Activated naive CD8-positive, alpha-beta T cell treated with anti-CD3 and anti-CD28 coated beads, Interleukin-2, amount 50 U/mL, for 16 hours (primary cell): ENCODE results near the gene SBNO2.

ENCODE experiments used
- DNase-seq: peaks from one replicate; pipeline ENCODE4 v3.0.0-alpha.2; 2020; ENCODE audit warnings: low read depth, low spot score

SBNO2 gene

DNA sequence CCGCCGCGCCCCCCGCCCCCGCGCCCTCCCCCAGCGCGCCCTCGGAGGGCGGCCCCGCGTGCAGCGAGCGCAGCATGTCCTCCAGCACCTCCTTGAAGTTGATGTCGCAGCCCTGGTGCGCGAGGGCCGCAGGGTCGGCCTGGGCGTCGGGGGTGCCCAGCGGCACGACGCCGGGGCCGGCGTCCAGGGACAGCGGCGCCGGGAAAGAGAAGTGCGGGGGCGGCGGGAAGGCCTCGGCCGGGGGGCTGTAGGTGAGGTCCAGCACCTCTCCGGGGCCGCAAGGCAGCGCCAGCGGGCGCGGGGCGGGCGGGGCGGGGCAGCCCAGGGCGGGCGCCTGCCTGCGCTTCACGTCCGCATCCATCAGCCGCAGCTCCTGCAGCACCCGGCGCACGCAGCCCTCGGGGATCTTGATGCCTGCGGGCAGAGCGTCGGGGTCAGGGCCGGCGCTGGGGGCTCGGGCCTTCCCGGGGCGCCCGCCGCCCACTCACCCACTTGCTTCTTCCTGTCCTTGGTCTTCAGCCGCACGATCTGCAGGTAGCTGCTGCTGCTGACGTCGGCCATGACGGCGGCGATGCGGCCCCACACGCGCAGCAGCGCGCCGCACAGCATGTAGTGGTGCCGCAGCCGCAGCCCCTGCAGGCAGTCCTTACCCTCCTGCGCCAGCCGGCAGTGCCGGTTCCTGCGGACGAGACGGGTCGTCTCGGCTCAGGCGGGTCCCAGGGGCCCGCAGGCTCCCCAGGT, 65.6 kb downstream of the SBNO2 start:
- no peak for DNase-seq

DNA sequence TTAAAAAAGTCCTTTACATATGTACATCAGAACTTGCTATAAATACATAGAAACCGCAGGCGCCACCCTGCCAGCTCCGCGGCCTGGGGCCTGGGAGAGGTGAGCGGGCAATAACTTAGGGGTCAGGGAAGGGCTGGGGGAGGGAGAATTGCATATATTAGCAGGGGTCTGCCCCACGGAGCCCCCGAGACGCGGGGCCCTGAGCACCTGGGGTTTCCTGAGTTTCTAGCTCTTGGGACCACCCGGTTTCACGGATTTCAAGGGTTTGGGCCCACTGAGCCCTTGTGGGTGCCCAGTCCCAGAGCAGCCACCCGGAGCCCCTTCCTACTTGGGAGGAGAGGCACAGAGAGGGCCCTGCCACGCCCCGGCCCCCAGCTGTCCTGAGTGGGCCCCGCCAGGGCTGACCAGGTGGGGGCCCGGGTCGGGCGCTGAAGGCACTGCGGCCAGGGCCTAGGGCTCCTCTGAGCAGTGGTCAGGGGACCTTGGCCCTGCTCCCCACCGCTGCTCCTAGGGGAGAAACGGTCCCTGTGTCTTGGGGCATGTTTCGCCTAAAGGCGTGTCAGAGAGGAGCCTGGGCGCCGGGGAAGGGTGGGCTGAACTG, 66.3 kb downstream of the SBNO2 start:
- no peak for DNase-seq

DNA sequence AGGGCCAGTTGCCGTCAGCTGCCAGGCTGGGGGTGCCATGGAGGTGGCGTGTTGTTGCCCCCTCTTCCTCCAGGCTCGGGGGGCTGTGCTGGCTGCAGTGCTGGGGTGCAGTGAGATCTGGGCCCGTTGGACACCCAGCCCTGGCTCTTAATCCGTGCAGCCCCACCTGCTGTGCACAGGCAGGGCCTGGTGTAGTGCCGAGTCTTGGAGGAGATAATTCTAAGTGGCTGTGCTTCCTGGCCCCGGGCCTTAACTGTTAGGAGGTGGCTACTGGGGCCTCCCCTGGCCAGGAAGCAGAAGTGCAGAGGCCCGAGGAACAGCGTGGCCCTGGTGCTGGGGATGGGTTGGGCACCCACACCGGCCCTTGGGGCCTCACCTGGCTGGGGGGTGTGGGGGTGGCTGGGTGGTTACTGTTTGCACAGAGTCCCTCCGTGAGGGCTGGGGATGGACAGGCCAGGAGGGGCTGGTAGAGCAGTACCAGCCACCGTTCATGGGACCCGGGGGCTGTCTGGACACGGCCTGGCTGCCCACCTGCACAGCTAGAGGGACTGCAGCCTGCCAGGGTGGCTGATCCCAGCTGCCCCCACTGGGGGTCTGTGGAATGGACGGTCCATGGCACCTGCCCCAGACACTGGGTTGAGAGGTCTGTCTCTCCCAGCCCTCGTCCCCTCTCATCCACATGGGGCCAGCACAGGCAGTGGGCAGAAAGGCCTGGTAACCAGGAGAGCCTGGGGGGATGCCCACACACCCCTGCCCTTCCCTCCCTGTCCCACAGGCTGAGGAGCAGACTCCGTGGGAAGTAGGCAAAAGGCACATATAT, 67.0 kb downstream of the SBNO2 start:
- DNase-seq = no peak

DNA sequence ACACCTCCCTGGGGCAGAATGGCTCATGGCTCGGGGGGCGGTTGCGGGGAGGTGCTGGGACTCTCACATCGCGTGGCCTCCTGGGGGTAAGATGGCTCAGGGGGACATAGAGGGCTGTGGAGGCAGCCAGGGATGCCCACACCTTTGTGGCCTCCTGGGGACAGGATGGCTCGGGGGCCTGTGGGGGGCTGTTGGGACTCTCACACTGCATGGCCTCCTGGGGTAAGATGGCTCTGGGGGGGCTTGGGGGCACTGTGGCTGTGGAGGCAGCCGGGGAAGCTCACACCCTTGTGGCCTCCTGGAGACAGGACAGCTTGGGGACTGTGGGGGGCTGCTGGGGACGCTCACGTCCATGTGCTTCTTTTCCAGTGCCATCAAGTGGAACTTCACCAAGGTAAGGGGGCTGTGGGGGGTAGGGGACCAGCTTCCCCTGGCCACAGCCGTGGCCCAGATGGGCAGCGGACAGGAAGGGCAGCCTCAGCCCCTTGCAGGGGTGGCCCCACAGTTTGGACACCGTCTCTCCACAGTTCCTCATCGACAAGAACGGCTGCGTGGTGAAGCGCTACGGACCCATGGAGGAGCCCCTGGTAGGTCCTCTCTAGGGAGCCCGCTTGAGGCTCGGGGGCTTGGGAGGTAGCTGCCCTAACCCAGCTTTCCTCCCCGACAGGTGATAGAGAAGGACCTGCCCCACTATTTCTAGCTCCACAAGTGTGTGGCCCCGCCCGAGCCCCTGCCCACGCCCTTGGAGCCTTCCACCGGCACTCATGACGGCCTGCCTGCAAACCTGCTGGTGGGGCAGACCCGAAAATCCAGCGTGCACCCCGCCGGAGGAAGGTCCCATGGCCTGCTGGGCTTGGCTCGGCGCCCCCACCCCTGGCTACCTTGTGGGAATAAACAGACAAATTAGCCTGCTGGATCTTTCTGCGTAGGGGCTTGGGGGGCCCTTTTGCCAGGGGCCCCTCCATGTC, 67.9 kb downstream of the SBNO2 start:
- no peak for DNase-seq

DNA sequence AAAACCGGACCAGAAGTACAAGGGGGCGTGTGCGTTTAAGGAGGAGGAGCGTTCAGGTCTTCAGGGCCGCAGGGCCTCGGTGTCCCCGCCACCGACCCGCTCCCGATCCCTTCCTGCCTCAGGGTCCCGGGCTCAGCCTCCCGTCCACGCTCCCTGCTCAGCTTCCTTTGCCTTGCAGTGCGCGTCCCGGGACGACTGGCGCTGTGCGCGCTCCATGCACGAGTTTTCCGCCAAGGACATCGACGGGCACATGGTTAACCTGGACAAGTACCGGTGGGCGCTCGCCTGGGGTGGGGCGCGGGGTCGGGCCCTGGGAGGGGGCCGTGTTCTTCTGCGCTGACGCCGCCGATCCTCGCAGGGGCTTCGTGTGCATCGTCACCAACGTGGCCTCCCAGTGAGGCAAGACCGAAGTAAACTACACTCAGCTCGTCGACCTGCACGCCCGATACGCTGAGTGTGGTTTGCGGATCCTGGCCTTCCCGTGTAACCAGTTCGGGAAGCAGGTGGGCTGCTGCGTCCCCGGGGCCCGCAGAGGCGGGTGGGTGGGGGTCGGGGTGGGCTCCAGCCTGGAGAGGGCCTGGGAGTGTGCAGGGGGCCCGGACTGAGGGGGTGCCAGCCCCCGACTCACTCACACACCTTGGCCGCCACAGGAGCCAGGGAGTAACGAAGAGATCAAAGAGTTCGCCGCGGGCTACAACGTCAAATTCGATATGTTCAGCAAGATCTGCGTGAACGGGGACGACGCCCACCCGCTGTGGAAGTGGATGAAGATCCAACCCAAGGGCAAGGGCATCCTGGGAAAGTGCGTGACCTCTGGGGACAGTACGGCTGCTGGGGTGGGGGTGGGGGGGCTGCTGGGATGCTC, 68.8 kb downstream of the SBNO2 start:
- DNase-seq = no peak

DNA sequence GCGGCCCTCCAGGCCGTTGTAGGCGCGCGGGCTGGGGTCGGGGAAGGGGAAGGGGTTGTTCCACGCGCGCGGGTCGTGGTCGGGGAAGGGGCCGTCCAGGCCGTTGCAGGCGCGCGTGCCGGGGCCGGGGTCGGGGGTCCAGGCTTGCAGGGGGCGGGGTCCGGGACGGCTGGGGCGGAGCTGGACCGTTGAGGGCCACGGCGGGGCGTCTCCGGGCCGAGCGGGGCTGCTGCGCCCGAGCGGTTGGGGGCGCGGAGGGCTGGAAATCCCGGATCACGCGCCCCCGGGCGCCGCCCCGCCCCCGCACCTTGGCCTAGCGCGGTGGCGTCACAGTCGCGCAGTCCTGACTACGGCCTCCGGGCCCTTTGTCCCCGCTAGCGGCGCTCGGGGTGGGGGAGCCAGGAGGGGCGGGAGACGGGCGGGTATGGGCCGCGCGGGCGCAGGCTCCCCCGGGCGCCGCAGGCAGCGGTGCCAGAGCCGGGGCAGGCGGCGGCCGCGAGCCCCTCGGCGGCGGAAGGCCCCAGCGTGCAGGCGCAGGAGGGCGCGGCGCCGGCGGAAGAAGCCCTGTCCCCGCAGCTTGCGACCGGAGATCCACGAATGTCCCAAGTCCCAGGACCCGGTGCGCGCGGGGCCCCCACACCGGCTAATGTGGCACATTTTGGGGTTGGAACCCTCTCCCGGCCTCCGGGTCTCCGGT, 69.6 kb downstream of the SBNO2 start:
- peak; percentile 46 for DNase-seq

DNA sequence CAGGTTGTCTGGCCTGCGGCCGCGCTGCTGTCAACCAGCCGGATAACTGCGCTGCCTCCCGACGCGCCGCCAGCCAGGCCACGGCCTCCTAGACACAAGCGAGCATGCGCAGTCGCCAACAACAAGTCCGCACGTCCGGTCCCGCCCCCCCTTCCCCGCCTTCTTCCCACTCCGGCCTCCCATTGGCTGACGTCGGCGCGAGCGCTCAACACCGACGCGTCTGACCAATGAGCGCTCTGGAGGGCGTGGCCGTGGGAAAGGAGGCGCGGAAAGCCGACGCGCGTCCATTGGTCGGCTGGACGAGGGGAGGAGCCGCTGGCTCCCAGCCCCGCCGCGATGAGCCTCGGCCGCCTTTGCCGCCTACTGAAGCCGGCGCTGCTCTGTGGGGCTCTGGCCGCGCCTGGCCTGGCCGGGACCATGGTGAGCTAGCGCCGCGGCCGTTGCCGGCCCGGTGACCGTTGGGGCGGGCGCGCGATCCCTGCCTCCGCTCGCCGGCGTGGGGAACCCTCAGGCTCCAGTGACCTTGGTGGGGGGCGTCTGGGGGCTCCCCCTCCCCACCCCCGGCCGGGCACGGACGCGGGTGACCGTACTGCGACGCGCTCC, 70.3 kb downstream of the SBNO2 start, which contains the start of gene GPX4:
Gene GPX4, plus strand, starts transcription at position 287 of the 603 bp plus-strand sequence. Its CDS starts 50 bp downstream, at position 337.
- peak; percentile 97 for DNase-seq

DNA sequence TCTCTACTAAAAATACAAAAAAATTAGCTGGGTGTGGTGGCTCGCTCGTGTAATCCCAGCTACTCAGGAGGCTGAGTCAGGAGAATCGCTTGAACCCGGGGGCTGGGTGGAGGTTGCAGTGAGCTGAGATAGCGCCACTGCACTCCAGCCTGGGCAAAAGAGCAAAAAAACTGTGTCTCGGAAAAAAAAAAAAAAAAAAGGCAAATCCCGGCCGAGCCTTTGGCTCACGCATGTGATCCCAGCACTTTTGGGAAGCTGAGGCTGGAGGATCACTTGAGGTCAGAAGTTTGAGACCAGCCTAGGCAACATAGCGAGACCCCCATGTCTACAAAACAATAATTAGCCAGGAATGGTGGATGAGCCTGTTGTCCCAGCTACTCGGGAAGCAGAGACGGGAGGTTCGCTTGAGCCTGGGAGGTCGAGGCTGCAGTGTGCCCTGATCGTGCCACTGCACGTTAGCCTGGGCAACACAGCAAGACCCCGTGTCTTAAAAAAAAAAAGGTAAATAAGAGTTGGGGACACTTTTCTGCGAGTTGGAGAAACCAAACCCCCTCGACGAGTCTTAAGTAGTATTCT, 70.8 kb downstream of the SBNO2 start:
- no peak for DNase-seq

DNA sequence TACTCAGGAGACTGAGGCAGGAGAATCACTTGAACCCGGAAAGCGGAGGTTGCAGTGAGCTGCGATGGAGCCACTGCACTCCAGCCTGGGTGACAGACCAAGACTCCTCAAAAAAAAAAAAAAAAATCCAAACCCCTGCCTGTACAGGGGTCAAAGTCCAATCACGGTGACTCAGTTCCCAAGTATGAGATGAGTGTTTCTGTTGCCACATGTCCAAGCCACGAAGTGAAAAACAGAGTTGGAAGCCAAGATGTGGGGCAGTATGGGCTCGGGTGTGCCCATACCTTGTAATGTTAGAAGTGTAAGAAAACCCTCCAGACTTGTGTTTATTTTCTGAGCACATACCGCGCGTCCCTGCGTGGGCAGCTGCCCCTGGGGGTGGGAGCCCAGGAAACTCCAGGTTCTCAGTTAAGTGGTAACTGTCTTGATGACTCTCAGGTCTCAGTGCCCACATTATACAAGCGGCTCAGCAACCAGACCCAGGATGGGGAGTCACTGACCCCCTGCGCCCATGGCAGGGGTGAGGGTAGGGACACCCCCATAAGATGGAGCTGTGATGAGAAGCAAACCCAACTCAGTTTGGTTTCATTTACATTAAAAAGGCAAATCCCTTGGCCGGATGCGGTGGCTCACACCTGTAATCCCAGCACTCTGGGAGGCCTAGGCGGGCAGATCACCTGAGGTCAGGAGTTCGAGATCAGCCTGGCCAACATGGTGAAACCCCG, 71.5 kb downstream of the SBNO2 start:
- DNase-seq = no peak

DNA sequence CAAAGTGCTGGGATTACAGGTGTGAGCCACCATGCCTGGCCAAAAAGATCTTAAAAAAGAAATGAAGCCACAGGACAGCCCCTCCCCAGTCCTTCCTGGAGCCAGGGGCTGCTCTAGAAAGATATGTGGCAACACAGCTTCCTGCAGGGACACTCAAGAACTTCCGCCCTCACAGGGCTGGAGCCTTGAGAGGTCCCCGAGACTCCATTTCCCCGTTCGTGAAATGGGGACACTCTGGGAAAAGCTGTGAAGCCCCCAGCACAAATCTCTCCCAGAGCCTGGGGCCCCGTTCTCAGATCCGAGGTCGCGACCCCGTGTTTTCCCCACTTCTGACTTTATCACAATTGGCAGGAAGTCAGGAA, 72.8 kb downstream of the SBNO2 start:
- DNase-seq = no peak

DNA sequence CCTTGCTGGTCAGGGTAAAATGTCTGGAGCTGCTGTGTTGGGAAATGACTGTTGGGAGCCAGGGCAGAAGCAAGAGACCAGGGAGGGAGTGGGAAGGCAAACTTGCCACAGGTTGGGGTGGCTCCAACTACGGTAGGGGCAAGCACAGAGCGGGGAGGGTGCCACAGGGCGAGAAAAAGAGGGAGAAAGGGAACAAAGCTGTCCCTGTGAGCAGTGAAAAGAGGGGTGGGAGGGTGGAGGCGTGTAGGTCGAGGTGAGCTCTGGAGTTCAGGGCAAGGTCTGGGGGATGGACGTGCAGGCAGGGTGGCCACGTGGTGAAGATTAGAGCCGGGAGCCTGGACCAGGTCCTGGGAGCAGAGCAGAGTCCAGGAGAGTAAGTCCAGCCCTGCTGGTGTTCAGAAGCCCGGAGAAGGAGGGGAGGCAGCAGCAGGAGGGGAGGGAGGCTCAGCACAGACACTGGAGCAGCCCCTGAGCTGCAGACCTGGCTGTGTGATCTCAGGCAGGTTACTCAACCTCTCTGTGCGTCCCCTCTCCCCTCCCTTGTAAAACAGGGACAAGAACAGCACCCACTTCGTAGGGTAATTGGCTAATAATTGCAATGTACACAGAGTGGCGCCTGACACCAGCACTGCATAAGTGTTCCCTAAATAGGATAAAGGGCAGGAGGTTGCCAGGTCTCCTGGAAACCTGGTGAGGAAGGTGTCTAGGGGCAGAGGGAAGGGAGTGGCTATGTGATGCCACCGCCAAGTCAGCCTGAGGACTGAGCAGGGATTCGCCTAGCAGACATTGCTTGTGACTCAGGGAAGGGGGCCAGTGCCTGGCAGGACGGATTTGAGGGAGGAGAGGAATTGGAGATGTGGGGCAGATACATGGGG, 75.7 kb downstream of the SBNO2 start:
- no peak for DNase-seq

DNA sequence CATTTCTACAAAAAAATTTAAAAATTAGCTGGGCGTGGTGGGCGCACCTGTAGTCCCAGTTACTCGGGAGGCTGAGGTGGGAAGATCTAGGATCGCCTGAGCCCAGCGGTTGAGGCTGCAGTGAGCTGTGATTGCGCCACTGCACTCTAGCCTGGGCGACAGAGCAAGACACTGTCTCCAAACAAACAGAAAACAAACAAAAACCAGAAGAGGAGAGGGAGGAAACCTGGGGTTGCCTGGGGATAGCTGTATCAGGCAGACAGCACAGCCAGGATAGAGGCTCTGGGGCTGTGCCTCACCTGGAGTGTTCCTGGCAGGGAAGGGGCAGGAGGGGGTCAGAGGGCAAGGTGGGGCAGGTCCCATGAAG, 76.3 kb downstream of the SBNO2 start:
- DNase-seq = no peak

DNA sequence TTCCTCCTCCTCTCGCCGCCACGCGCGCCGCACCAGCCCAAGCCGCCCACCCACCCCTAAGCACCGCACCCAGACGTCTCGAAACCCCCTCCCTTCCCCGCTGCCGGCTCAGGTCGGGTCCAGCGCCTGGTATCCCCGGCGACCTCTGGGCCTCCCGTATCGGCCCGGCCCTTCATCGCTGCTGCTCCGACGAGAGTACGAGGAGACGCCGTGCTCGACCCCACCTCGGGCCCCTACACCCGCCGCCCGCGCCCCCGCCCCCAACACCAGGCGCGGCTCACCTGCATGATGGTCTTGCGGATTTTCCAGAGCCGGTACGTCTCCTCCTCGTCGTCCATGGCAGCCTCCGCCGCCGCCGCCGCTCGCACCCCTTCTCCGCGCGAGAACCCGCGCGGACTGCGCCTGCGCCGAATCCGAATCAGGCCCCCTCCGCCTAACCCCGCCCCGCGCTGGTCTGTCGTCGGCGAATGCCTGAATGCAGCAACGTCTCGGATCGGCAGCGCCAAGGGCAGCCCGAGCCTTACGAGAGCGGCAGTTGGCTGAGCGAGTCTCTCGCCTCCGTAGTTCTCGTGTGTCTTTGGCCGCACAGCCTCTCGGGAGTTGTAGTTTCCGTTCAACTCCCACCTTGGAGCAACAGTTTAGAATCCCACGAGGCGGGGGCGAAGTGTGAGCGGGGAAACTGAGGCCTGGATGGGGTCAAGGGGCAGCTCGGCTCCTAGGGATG, 78.9 kb downstream of the SBNO2 start, which contains the start of gene POLR2E:
Gene POLR2E, minus strand, starts transcription at position 398 of the 724 bp plus-strand sequence. Its CDS starts 60 bp downstream, at position 338.
- DNase-seq = peak; percentile 90

DNA sequence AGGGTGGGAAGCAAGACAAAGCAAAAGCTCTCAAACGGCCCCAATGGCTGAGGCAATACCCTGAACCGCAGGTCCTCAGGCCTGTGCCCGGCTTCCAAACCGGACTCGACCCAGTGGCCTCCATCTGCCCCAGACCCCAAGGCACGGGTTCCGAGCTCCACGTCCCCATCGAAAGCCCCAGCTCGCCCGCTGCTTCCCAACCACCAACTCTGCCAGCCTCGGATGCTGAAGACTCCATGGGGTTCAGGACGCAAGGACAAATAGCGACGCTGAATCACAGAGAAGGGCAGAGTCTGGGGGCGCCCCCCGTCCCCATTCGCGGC, 79.5 kb downstream of the SBNO2 start:
- no peak for DNase-seq

DNA sequence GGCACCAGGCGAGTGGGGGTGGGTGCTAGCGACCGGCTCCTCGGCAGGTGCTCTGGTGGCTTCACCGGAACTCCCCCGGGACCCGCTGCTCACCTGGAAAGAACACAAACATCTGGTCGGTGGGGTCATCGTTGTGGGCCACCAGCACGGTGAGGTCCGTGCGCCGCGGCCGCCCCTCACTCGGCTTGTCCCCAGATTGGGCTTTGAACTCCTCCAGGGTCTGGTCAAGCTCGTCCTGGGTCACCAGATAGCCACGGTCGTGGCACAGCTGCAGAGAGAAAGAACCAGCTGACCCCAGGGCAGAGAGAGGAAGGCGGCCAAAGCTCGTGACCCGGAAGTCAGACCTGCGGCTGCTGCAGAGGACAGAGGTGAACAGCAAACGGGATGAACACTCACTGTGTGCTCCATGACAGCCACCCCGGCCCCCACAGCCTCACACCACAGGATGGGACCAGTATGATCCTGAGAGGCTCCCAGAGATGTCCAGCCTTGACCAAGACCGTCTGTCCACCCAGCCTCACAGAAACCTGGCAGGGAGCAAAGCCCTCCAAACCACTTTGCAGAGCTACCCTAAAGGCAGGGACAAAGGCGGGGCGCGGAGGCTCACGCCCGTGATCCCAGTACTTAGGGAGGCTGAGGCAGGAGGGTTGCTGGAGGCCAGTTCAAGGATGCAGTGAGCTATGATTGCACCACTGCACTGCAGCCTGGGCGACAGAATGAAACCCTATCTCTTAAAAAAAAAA, 80.1 kb downstream of the SBNO2 start:
- DNase-seq = no peak

DNA sequence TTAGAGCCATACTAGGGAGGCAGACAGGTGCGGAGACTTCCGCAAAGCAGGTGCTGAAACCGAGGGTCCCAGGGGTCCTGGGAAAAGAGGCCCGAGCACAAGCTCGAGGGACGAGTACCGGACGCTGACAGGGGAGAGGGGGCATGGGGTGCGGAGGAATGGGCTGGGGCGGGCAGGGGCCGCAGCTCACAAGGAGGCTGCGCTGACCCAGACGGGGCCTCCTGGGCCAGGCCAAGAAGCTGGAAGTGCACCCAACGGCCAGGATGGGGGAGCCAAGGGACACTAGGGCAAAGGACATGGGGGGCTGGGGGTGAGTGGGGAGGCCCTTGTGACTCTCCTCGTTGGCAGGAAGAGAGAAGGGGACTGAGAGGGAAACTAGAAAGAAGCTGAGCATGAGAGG, 80.7 kb downstream of the SBNO2 start:
- no peak for DNase-seq
